H1 (cell line): ENCODE measurements around the gene HERC4. TPM values are rescaled to one million over a fixed set of nuclear protein-coding genes. Genes with fewer than 3 reads are reported as not detected.

Experiments used
- CTCF ChIA-PET: fragments of 300-600 bp; sonication (Branson Sonifier 250); formaldehyde crosslinking; loops from one replicate; lab custom pipeline; 2021; ENCODE audit not compliant: partially characterized antibody; lab: Charles Lee
- POLR2A ChIA-PET: fragments of 300-600 bp; sonication (Branson Sonifier 250); formaldehyde crosslinking; loops from one replicate; lab custom pipeline; 2021; ENCODE audit warnings: inconsistent platforms; ENCODE audit not compliant: partially characterized antibody; lab: Charles Lee
- DNase-seq, 2 experiments: peaks; one replicate each; pipeline versions ENCODE4 v3.0.0 to v3.0.0-alpha.2; 2010 to 2022; ENCODE audit warnings: low spot score in 2 of 2, low read depth in 1 of 2, mixed read lengths in 1 of 2
- FAIRE-seq: peaks from 2 replicates; lab custom pipeline; 2011; peaks lifted over from hg19 to GRCh38; lab: Jason Lieb, UNC
- H2AFZ ChIP-seq: 2 replicates; pipeline ENCODE4 v1.8.1; 2012; ENCODE audit warnings: low read length, inconsistent platforms
- H2AK5ac ChIP-seq: 2 replicates; pipeline ENCODE4 v1.6.1; 2013; ENCODE audit warnings: low read depth, low read length
- H2BK120ac ChIP-seq: replicated peaks from 2 replicates; pipeline ENCODE3; 2013; ENCODE audit warnings: low read depth, low read length, inconsistent platforms
- H2BK12ac ChIP-seq: 2 replicates; pipeline ENCODE4 v1.6.1; 2013; ENCODE audit warnings: low read depth, low read length
- H2BK15ac ChIP-seq: 2 replicates; pipeline ENCODE4 v1.6.1; 2013; ENCODE audit warnings: low read length
- H2BK20ac ChIP-seq: 2 replicates; pipeline ENCODE4 v1.6.1; 2013; ENCODE audit warnings: low read length
- H2BK5ac ChIP-seq: 2 replicates; pipeline ENCODE4 v1.6.1; 2013; ENCODE audit warnings: low read depth, low read length
- H3K14ac ChIP-seq: 2 replicates; pipeline ENCODE4 v1.6.1; 2013; ENCODE audit warnings: inconsistent platforms; ENCODE audit not compliant: insufficient read length
- H3K18ac ChIP-seq: 2 replicates; pipeline ENCODE4 v1.6.1; 2013; ENCODE audit warnings: low read length; ENCODE audit errors: extremely low read depth
- H3K23ac ChIP-seq: 2 replicates; pipeline ENCODE4 v1.6.1; 2013; ENCODE audit warnings: inconsistent platforms; ENCODE audit not compliant: insufficient read length
- H3K23me2 ChIP-seq: 2 replicates; pipeline ENCODE4 v1.6.1; 2013; ENCODE audit warnings: low read depth, low read length
- H3K27ac ChIP-seq: 2 replicates; pipeline ENCODE4 v1.6.1; 2011; ENCODE audit warnings: low read depth, low read length, inconsistent platforms
- H3K27me3 ChIP-seq, 4 experiments: replicated peaks in 1 of 4; 1 replicate in 1 of 4; 2 replicates in 3 of 4; pipeline versions ENCODE4 v1.6.1 to v1.8.1; 2011 to 2013; ENCODE audit warnings: low read length in 3 of 4, mild to moderate bottlenecking in 3 of 4, inconsistent platforms in 2 of 4, mixed read lengths in 2 of 4, moderate library complexity in 1 of 4; ENCODE audit not compliant: control insufficient read depth in 3 of 4, insufficient read depth in 3 of 4; ENCODE audit errors: extremely low read depth in 1 of 4
- H3K36me3 ChIP-seq, 4 experiments: 2 replicates each; pipeline versions ENCODE4 v1.6.1 to v1.8.1; 2011 to 2013; ENCODE audit warnings: mild to moderate bottlenecking in 4 of 4, low read length in 3 of 4, moderate library complexity in 2 of 4, control low read depth in 1 of 4, inconsistent platforms in 1 of 4; ENCODE audit not compliant: insufficient read depth in 4 of 4, control insufficient read depth in 2 of 4
- H3K4ac ChIP-seq: replicated peaks from 2 replicates; pipeline ENCODE3; 2013; ENCODE audit warnings: low read length, low read depth, mixed read lengths, inconsistent platforms; ENCODE audit not compliant: insufficient read length
- H3K4me1 ChIP-seq, 4 experiments: replicated peaks in 1 of 4; 1 replicate in 1 of 4; 2 replicates in 3 of 4; pipeline versions ENCODE4 v1.6.1 to v1.8.1; 2011 to 2013; ENCODE audit warnings: low read length in 3 of 4, inconsistent platforms in 2 of 4, mixed read lengths in 1 of 4; ENCODE audit not compliant: insufficient read depth in 4 of 4, control insufficient read depth in 3 of 4
- H3K4me2 ChIP-seq, 2 experiments: 2 replicates each; pipeline versions ENCODE4 v1.6.1 to v1.8.1; 2011 to 2013; ENCODE audit warnings: low read depth in 2 of 2, low read length in 2 of 2, control low read depth in 1 of 2, inconsistent platforms in 1 of 2, mild to moderate bottlenecking in 1 of 2; ENCODE audit not compliant: insufficient read depth in 1 of 2
- H3K4me3 ChIP-seq, 4 experiments: fragments of 200-600, 300-600 bp in 1 of 4; sonication (generic), shearing (Covaris generic), sonication (Bioruptor Twin) in 1 of 4; 2 replicates each; pipeline versions ENCODE4 v1.5.1 to v1.8.1; 2011 to 2016; ENCODE audit warnings: low read length in 4 of 4, low read depth in 3 of 4, control low read depth in 2 of 4, inconsistent platforms in 2 of 4, mild to moderate bottlenecking in 2 of 4, mixed read lengths in 1 of 4, moderate library complexity in 1 of 4; ENCODE audit not compliant: insufficient read depth in 2 of 4; ENCODE audit errors: extremely low read depth in 1 of 4
- H3K56ac ChIP-seq: replicated peaks from 2 replicates; pipeline ENCODE3; 2013; ENCODE audit warnings: low read depth, mild to moderate bottlenecking, mixed read lengths, low read length, inconsistent platforms; ENCODE audit not compliant: insufficient read length
- H3K79me1 ChIP-seq: 2 replicates; pipeline ENCODE4 v1.6.1; 2013; ENCODE audit warnings: low read depth, low read length, control low read depth
- H3K79me2 ChIP-seq, 2 experiments: 2 replicates each; pipeline versions ENCODE4 v1.6.1 to v1.8.1; 2012 to 2013; ENCODE audit warnings: low read length in 2 of 2, mild to moderate bottlenecking in 2 of 2, inconsistent platforms in 1 of 2; ENCODE audit not compliant: insufficient read depth in 2 of 2, control insufficient read depth in 1 of 2
- H3K9ac ChIP-seq, 4 experiments: replicated peaks in 1 of 4; 1 replicate in 1 of 4; 2 replicates in 3 of 4; pipeline versions ENCODE4 v1.6.1 to v1.8.1; 2011 to 2013; ENCODE audit warnings: low read depth in 3 of 4, low read length in 3 of 4, control low read depth in 2 of 4, mild to moderate bottlenecking in 2 of 4, moderate library complexity in 2 of 4, inconsistent platforms in 1 of 4; ENCODE audit errors: extremely low read depth in 1 of 4
- H3K9me3 ChIP-seq, 2 experiments: 2 replicates each; pipeline versions ENCODE4 v1.6.1 to v1.8.1; 2012 to 2013; ENCODE audit warnings: mild to moderate bottlenecking in 2 of 2, moderate library complexity in 2 of 2, control low read depth in 1 of 2, inconsistent platforms in 1 of 2, low read depth in 1 of 2, low read length in 1 of 2, mixed read lengths in 1 of 2; ENCODE audit not compliant: insufficient read depth in 2 of 2
- H4K20me1 ChIP-seq, 2 experiments: replicated peaks in 1 of 2; 2 replicates each; pipeline versions ENCODE3 to v1.8.1; 2011 to 2013; ENCODE audit warnings: inconsistent platforms in 2 of 2, low read length in 2 of 2, mild to moderate bottlenecking in 1 of 2; ENCODE audit not compliant: insufficient read depth in 2 of 2, control insufficient read depth in 1 of 2
- H4K5ac ChIP-seq: 2 replicates; pipeline ENCODE4 v1.6.1; 2013; ENCODE audit warnings: low read length, low read depth, mixed read lengths, inconsistent platforms; ENCODE audit not compliant: insufficient read length
- H4K8ac ChIP-seq: 2 replicates; pipeline ENCODE4 v1.8.0; 2013; ENCODE audit warnings: mild to moderate bottlenecking, moderate library complexity, low read length, inconsistent platforms; ENCODE audit not compliant: insufficient read depth; ENCODE audit errors: extremely low read depth
- H4K91ac ChIP-seq: replicated peaks from 2 replicates; pipeline ENCODE3; 2013; ENCODE audit warnings: low read length, mixed read lengths, inconsistent platforms; ENCODE audit not compliant: insufficient read length
- ASH2L ChIP-seq: fragments of 200-600, 300-600 bp; sonication (generic); IDR thresholded peaks from one replicate; pipeline ENCODE4 v1.7.1; 2017; ENCODE audit warnings: low read length
- CEBPB ChIP-seq: IDR thresholded peaks from 2 replicates; pipeline ENCODE4 v1.6.1; 2012; ENCODE audit warnings: low read depth, low read length
- EP300 ChIP-seq, 2 experiments: IDR thresholded peaks; 1 replicate in 1 of 2; 2 replicates in 1 of 2; pipeline ENCODE4 v1.6.1; 2011 to 2012; ENCODE audit warnings: low read depth in 2 of 2, low read length in 2 of 2, mild to moderate bottlenecking in 2 of 2, borderline replicate concordance in 1 of 2, inconsistent platforms in 1 of 2, moderate library complexity in 1 of 2
- EZH2 ChIP-seq: fragments of 200-600 bp; sonication (generic); IDR thresholded peaks from 2 replicates; pipeline ENCODE4 v1.7.1; 2012; ENCODE audit warnings: low read depth, mild to moderate bottlenecking, moderate library complexity, low read length, inconsistent platforms; ENCODE audit not compliant: severe bottlenecking
- FOSL1 ChIP-seq: IDR thresholded peaks from 2 replicates; pipeline ENCODE4 v1.6.1; 2011; ENCODE audit warnings: mild to moderate bottlenecking, low read depth, low read length, moderate library complexity; ENCODE audit not compliant: insufficient read depth
- HDAC6 ChIP-seq: IDR thresholded peaks from one replicate; pipeline ENCODE4 v1.7.1; 2012; ENCODE audit warnings: low read depth, mild to moderate bottlenecking, inconsistent platforms, low read length, moderate library complexity
- RAD21 ChIP-seq, 2 experiments: IDR thresholded peaks in 1 of 2; conservative IDR thresholded peaks in 1 of 2; 2 replicates each; pipeline ENCODE4 v1.6.1; 2011; ENCODE audit warnings: low read depth in 2 of 2, low read length in 2 of 2, improper control_type of control experiment in 1 of 2, inconsistent platforms in 1 of 2, mild to moderate bottlenecking in 1 of 2, moderate library complexity in 1 of 2
- RFX5 ChIP-seq: IDR thresholded peaks from 2 replicates; pipeline ENCODE4 v1.6.1; 2011; ENCODE audit warnings: low read depth, low read length, improper control_type of control experiment, borderline replicate concordance
- WGBS, 2 experiments: shearing (Covaris generic) in 1 of 2; methylation state at CpG; one replicate each; pipeline versions ENCODE4 v1.1.6 to v1.1.7; 2013 to 2015; ENCODE audit warnings: low lambda C conversion rate in 2 of 2, mixed read lengths in 2 of 2, inconsistent platforms in 1 of 2, low coverage in 1 of 2, missing lambda C conversion rate in 1 of 2; ENCODE audit not compliant: insufficient replicate concordance in 2 of 2, insufficient coverage in 1 of 2, insufficient read length in 1 of 2; ENCODE audit errors: extremely low coverage in 1 of 2, missing lambda C conversion rate in 1 of 2; 5-methylcytosine and 5-hydroxymethylcytosine counted together
- polyA plus RNA-seq, 7 experiments: library from polyadenylated mRNA; depleted of rRNA in 3 of 7; stranded (reverse) in 5 of 7; unstranded in 2 of 7; fragments of >200 nt in 5 of 7; fragments of 200-250 nt in 2 of 7; gene quantifications; 1 replicate in 5 of 7; 2 replicates in 1 of 7; 4 replicates in 1 of 7; pipeline versions ENCODE4 v1.2.1 to v1.2.3, GENCODE V29; 2011 to 2013; ENCODE audit warnings: missing spikeins in 2 of 7, mixed read lengths in 2 of 7
- total RNA-seq: library from RNA; stranded (reverse); fragmentation: NEBNext Ultra II Directional; extraction: Animal tissue kit (Norgen Biotek cat#: 25700); gene quantifications from 2 replicates; pipeline ENCODE4 v1.2.1, GENCODE V29; 2021
- TF ChIP-seq, protein P1 (sequence below): IDR thresholded peaks from 2 replicates; pipeline ENCODE4 v1.6.1; 2012; ENCODE audit warnings: inconsistent platforms
- TF ChIP-seq, protein P2 (sequence below), 3 experiments: IDR thresholded peaks; 1 replicate in 2 of 3; 2 replicates in 1 of 3; pipeline versions ENCODE4 v1.5.1 to v1.6.1; 2011; ENCODE audit warnings: low read length in 3 of 3, mild to moderate bottlenecking in 3 of 3, inconsistent platforms in 2 of 3, low read depth in 1 of 3, moderate library complexity in 1 of 3; ENCODE audit not compliant: insufficient read depth in 1 of 3; ENCODE audit errors: control extremely low read depth in 1 of 3

The HERC4 gene
- total and polyA plus RNA-seq, 2 of the 8 experiments (the other 6 are each of a cell fraction or from before 2014, with no cell fraction given), result 7.5 to 44.0 TPM

DNA sequence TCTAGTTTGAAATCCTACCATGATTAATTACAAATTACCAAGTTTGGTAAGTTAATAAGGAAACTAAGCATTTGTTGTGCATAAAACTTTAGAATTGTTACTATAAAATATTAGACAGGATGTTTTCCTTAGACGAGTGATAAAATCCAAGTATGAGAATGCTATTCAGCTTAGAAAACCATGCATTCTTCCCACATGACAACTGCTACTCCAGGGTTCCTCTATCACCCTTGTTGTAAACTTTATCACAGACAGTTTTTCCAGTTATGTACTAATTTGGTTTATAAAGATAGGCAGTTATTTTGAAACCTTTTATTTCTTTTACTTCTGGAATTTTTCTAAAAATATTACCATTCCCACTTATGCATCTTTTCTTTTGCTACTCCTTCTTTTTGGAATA lies 138.7 kb downstream of the HERC4 start:
- no peak overlapping the region for H4K5ac ChIP-seq
- FAIRE-seq (no peak), DNase-seq (no peak)
- no peak overlapping the region for H2BK15ac ChIP-seq
- H3K79me1 ChIP-seq, result no peaks in the 10 kb centered on the region
- no peak overlapping the region for H3K27ac ChIP-seq
- H4K91ac ChIP-seq, result no peak overlapping the region
- POLR2A ChIA-PET, result no interaction called here
- H2BK5ac ChIP-seq, result no peak overlapping the region
- H3K36me3 ChIP-seq, result peaks cover 3 to 24% (median 5%) of the 10 kb centered on the region in 4 experiments; a peak in 6 of 8 replicates
- H2AK5ac ChIP-seq, result no peak overlapping the region
- no peaks in the 10 kb centered on the region for H3K23me2 ChIP-seq
- no peak overlapping the region for H2AFZ ChIP-seq
- no peak overlapping the region for H3K4me3 ChIP-seq
- H4K20me1 ChIP-seq, result no peaks in the 10 kb centered on the region
- H3K4ac ChIP-seq, result no peak overlapping the region
- H3K4me1 ChIP-seq, result no peaks in the 10 kb centered on the region; a peak in 1 of 7 replicates
- 74% methylated on average over 1 of the region's 1 CpG; no CpG with 5 or more reads in 1 of the 2 experiments for WGBS, 2 experiments
- H2BK12ac ChIP-seq, result no peak overlapping the region
- H2BK120ac ChIP-seq, result no peak overlapping the region
- no peak overlapping the region for H3K9ac ChIP-seq
- no peak overlapping the region for H3K18ac ChIP-seq
- no peak overlapping the region for H3K23ac ChIP-seq
- no peak overlapping the region for H3K14ac ChIP-seq
- no peak overlapping the region for H3K56ac ChIP-seq
- H2BK20ac ChIP-seq, result no peak overlapping the region
- no peaks in the 10 kb centered on the region for H3K9me3 ChIP-seq
- no peak overlapping the region for H4K8ac ChIP-seq
- no peaks in the 10 kb centered on the region for H3K27me3 ChIP-seq
- CTCF ChIA-PET, result interaction anchor here (0.9 to 2.5 kb wide), 2 partner anchors 81 to 221 kb away, joined by 3 to 15 read pairs; no protein-coding TSS in a partner anchor
- no peaks in the 10 kb centered on the region for H3K79me2 ChIP-seq
- no peak overlapping the region for H3K4me2 ChIP-seq
- TF ChIP-seq EP300 (IDR thresholded peaks at IDR 0.05; ENCODE audit: borderline replicate concordance in 1 of 2, low read depth in 2 of 2, low read length in 2 of 2), result no peak
- no peak for TF ChIP-seq HDAC6
- TF ChIP-seq, protein P1, sequence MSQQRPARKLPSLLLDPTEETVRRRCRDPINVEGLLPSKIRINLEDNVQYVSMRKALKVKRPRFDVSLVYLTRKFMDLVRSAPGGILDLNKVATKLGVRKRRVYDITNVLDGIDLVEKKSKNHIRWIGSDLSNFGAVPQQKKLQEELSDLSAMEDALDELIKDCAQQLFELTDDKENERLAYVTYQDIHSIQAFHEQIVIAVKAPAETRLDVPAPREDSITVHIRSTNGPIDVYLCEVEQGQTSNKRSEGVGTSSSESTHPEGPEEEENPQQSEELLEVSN, result no peak
- no peak for TF ChIP-seq EZH2
- no peak for TF ChIP-seq RFX5
- TF ChIP-seq RAD21 (IDR thresholded peaks at IDR 0.05 in 1 of 2, conservative IDR thresholded peaks at IDR 0.05 in 1 of 2; ENCODE audit: low read depth in 2 of 2, low read length in 2 of 2), result no peak
- TF ChIP-seq CEBPB, result no peak
- no peak for TF ChIP-seq FOSL1
- TF ChIP-seq, protein P2, sequence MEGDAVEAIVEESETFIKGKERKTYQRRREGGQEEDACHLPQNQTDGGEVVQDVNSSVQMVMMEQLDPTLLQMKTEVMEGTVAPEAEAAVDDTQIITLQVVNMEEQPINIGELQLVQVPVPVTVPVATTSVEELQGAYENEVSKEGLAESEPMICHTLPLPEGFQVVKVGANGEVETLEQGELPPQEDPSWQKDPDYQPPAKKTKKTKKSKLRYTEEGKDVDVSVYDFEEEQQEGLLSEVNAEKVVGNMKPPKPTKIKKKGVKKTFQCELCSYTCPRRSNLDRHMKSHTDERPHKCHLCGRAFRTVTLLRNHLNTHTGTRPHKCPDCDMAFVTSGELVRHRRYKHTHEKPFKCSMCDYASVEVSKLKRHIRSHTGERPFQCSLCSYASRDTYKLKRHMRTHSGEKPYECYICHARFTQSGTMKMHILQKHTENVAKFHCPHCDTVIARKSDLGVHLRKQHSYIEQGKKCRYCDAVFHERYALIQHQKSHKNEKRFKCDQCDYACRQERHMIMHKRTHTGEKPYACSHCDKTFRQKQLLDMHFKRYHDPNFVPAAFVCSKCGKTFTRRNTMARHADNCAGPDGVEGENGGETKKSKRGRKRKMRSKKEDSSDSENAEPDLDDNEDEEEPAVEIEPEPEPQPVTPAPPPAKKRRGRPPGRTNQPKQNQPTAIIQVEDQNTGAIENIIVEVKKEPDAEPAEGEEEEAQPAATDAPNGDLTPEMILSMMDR (IDR thresholded peaks at IDR 0.05; ENCODE audit: control extremely low read depth in 1 of 3, insufficient read depth in 1 of 3, low read depth in 1 of 3, low read length in 3 of 3), result no peak
- no peak for TF ChIP-seq ASH2L
